Activated CD4-positive, alpha-beta T cell treated with anti-CD3 and anti-CD28 coated beads for 48 hours (primary cell): ENCODE measurements around the gene ABCC9.
"Not testable (repeated sequence)": the region's sequence is repeated elsewhere in the genome, so short reads cannot be mapped to it uniquely, and the experiment has no call there.

Experiments
- DNase-seq: peaks from one replicate; pipeline ENCODE4 v3.0.0-alpha.2; 2020

The ABCC9 gene

DNA sequence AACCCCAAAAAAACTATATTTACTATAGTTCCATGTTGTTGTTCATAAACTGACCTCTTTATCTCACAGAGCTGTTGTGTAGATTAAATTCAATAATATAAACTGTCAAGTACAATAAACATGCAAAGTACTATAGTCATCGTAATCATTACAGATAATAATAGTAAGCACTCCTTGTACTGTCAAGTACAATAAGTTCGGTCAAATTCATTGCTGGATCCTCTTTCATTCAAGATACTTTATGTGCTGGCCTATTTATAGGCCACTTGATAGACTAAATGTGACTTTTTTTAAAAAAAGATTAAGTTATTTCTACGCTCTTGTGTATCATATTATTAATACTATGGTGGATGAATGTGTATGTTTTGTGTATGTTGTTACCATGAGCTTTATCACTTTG is 127.5 kb downstream of the ABCC9 start:
- no peak for DNase-seq

DNA sequence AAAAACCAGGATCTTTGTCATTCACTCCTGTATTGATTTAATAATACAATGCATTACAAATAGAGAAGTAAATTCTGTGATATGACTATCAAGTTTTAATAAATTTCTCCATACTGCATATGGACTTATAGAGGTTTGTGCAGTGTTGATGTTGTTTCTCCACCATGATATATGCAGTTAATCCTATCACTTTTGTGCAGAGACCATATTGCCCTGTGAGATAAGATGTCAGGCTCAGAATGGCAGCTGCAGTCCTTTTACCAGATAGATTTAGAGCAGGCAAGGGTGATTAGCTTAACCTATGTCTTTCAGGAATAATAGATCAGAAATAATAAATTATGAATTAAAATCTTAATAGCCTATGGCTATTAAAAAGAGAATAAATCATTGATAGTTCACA is 128.1 kb downstream of the ABCC9 start:
- DNase-seq: no peak

DNA sequence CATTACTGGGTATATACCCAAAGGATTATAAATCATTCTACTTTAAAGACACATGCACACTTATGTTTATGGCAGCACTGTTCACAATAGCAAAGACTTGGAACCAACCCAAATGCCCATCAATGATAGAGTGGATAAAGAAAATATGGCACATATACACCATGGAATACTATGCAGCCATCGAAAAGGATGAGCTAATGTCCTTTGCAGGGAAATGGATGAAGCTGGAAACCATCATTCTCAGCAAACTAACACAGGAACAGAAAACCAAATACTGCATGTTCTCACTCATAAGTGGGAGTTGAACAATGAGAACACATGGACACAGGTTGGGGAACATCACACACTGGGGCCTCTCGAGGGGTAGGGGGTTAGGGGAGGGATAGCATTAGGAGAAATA is 128.9 kb downstream of the ABCC9 start:
- not testable (repeated sequence) for DNase-seq

DNA sequence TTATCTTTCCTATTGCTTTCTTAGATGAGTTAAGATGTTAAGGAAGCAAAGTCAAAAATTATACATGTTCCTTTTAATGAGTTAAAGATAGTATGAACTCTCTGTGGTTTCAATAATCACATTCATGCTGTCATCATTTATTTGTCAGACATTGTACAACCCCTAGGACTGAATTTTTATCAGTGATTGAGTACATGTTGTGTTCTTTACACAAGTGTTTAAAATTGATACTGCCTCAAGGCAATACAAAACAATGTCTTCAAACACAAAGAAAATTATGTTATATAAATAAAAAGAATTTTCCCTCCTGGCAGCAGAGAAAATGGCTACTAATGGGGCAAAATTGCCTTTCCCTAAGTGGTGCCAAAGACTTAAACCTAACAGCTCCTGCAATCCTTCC is 132.1 kb downstream of the ABCC9 start:
- DNase-seq: no peak

DNA sequence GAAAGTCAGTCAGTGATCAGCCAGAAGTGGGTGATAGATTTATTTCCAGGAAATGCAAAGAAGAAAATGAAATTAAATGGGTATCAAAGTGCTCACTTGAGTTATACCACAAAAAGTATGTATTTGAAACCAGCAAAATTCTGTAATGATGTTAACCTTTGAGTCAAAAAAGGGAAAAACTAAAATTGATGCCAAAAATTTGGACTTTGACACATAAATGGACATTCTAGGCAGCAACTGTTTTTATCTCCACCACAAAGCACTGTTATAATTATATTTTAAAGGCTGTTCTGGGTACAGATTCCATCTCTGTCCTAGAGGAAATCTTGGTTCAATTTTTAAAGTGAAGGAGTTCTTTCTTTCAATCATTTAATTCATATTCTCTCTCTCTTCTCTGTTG is 135.0 kb downstream of the ABCC9 start:
- no peak for DNase-seq

DNA sequence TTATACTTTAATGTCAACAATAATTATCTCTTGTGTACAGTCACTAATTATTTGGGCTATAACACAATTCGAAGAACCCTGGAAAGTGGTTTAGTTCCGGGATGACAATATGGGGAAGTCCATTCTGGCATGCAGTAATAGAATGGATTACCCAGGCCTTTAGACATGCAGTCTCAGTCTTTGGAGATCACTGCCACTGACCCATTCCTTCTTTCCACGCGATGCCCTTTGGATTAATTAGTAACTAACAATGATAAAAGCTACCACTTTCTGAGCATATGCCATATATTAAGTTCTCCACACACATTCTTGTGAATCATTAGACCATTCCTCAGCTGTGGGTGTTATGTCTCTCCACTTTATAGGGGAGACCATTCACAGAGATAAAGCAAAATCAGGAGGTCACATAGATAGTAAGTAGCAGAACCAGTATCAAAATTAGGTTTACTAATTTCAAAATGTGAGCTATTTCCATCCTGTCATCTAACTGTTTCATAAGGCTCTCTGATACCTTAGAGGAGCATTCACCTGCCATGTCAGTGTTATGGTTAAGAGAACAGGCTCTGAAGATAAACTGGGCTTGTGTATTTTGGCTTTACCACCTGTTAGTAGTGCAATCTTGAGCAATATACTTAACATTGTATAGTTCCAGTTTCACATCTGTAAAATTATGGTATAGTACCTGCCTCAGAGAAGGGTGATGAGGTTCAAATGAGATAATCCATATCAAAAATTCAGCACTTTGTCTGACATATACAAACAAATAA is 139.5 kb downstream of the ABCC9 start:
- DNase-seq: no peak

DNA sequence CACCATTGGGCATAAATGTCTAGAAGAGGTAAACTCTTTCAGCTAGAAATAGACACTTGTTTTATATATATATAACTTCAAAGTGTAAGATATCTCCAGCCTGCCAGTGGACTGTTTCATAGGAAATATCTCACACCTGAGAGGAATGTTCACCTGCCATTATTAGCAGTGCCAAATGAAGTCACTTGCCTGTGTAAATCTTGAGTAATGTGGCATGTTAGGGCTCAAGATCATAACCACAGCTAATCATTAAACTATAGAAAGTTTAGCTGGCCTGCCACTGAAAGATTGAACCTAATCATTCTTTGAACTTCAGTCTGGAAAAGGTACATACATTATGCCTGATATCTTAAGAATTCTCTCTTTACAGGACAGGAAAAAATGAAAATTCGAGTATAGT is 141.2 kb downstream of the ABCC9 start:
- DNase-seq: no peak

DNA sequence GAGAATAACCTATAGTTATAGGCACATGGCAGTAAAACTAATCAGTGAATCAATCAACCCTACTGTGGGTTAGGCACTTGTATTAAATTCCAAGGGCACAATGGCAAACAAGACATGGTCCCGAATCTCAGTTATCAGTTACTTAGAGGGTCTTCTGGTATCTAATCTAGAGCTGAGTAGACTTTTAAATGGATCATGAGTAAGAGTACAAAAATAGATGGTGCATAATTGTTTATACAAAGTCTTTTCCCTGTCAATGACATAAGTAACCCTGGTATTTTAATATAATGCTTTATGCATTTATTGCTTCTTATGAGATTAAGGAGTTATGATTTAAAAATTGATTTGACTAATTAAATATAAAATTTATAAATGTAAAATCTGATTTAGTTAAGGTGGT is 143.7 kb downstream of the ABCC9 start:
- DNase-seq: no peak

DNA sequence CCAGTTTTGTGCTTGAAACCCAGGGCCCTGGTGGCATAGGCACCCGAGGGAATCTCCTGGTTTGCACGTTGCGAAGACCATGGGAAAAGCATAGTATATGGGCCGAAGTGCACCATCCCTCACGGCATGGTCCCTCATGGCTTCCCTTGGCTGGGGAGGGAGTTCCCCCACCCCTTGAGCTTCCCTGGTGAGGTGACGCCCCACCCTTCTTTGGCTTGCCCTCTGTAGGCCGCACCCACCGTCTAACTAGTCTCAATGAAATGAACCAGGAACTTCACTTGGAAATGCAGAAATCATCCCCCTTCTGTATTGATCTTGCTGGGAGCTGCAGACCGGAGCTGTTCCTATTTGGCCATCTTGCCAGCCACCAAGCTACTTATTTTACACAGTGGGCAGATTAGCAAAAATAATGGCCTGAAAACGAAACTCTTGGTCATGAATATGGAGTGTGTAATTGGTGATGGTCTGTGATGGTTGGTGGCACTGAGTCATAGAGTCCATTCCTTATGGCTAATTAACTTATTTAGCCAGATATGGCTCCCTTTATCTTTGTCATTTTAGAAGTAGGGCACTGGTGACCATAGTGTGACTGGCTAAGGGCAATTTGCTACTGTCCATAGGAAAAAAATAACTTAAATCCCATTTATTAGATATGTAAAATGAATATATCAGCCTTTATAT is 145.4 kb downstream of the ABCC9 start:
- DNase-seq: no peak

DNA sequence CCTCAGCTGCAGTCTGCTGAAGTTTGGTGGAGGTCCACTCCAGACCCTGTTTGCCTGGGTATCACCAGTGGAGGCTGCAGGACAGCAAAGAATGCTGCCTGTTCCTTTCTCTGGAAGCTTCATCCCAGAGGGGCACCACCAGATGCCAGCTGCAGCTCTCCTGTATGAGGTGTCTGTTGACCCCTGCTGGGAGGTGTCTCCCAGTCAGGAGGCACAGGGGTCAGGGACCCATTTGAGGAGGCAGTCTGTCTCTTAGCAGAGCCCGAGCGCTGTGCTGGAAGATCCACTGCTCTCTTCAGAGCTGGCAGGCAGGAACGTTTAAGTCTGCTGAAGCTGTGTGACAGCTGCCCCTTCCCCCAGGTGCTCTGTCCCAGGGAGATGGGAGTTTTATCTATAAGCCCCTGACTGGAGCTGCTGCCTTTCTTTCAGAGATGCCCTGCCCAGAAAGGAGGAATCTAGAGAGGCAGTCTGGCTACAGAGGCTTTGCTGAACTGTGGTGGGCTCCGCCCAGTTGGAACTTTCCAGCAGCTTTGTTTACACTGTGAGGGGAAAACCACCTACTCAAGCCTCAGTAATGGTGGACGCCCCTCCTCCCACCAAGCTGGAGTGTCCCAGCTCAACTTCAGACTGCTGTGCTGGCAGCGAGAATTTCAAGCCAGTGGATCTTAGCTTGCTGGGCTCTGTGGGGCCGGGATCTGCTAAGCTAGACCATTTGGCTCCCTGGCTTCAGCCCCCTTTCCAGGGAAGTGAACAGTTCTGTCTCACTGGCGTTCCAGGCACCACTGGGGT is 146.2 kb downstream of the ABCC9 start:
- not testable (repeated sequence) for DNase-seq

DNA sequence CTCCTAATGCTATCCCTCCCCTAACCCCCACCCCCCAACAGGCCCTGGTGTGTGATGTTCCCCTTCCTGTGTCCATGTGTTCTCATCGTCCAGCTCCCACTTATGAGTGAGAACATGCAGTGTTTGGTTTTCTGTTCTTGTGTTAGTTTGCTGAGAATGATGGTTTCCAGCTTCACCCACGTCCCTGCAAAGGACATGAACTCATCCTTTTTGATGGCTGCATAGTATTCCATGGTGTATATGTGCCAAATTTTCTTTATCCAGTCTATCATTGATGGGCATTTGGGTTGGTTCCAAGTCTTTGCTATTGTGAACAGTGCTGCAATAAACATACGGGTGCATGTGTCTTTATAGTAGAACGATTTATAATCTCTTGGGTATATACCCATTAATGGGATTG is 151.5 kb downstream of the ABCC9 start:
- DNase-seq: not testable (repeated sequence)

DNA sequence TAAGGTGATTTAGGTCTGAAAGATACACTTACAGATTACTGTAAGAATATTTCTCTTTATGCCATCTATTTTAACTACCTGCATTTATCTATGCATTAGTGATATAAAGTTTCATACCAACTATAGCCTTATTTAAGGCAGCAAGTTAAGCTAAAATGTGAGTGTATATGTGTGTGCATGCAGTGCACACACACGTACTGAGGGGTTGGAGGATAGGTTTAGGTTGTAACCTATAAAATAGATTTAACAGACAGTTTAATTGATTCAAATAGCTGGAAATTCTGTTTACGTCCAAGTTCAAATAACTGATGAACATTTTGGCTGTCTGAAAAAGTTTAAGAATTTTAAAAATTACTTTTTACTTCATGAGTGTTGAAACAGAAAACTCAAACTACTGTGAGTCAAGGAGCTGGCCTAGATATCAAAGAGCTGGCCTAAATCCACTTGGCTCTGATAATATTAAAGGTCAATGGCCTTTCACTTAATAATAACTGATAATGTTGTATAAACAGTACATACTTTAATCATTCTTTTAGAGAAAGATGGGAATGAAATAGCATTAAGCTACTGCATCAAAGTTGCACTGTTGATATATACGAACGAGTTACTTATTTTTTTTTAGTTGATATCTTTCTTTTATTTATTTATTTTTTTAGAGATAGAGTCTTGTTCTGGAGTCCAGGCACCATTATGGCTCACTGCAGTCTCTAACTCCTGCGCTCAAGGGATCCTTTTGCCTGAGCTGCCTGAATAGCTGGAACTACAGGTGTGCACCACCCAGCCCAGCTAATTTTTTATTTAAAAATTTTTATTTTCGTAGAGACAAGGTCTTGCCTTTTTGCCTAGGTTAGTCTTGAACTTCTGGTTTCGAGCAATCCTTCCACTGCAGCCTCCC is 152.9 kb downstream of the ABCC9 start:
- DNase-seq: no peak

DNA sequence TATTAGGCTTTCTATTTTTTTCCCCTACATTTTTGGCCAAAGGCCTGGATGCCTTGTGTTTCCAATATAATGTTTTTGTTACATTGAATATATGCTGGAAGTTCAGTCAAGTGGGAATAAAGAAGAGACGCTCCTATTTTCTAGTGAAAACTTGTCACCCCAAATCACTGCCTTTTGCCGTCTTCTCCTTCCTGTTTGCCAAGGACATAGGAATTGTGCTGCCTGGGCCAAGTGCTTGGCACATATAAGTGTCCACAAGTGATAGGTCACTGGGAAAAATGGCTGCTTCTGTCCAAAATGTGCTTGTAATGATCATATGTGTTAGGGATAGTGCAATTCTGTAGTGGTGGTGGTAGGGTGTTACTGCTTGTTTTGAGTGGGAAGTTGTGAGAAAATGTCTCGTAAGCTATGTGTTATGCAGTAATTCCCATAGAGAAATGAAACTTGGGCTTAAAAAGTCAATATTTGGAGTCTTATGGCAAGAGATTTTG is 155.1 kb downstream of the ABCC9 start:
- no peak for DNase-seq

DNA sequence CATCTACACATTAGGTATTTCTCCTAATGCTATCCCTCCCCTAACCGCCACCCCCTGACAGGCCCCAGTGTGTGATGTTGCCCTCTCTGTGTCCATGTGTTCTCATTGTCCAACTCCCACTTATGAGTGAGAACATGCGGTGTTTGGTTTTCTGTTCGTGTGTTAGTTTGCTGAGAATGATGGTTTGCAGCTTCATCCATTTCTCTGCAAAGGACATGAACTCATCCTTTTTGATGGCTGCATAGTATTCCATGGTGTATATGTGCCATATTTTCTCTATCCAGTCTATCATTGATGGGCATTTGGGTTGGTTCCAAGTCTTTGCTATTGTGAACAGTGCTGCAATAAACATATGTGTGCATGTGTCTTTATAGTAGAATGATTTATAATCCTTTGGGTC is 158.5 kb downstream of the ABCC9 start:
- not testable (repeated sequence) for DNase-seq

DNA sequence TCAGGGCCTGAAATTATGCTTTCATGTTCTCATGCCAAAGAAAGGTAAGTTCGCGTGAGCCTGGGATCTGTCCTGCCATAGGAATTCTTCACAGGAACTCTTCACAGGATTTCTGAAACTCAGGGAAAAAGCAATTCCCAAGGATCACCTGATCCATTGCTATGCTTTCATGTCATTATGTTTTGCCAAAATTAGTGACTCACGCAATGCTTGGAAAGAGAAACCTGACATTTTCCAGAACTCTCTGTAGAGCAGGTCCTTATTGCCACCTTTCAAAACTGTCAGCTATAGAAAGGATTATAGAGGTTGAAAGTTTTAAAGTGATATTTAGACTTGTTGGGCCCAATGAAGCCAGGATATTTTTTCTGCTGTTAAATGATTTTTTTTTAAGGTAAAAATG is 160.4 kb downstream of the ABCC9 start:
- no peak for DNase-seq

DNA sequence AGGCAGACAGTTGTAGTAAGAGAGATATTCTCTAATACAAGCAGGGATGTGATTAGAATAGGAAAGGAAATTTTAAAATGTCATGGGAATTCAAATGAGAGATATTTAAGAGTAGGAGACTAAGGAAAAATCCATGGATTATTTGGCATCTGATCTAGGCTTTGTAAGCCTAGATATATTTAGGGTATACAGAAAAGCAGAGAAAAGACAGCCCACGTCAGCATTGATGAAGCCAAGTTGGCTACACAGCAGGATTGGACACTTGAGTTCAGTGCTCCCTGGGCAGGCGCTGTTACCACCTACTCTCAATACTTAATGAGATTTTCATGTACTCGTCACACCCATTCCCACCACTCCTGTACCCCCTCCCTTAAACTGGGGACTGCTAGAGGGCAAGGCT is 165.1 kb downstream of the ABCC9 start:
- no peak for DNase-seq

DNA sequence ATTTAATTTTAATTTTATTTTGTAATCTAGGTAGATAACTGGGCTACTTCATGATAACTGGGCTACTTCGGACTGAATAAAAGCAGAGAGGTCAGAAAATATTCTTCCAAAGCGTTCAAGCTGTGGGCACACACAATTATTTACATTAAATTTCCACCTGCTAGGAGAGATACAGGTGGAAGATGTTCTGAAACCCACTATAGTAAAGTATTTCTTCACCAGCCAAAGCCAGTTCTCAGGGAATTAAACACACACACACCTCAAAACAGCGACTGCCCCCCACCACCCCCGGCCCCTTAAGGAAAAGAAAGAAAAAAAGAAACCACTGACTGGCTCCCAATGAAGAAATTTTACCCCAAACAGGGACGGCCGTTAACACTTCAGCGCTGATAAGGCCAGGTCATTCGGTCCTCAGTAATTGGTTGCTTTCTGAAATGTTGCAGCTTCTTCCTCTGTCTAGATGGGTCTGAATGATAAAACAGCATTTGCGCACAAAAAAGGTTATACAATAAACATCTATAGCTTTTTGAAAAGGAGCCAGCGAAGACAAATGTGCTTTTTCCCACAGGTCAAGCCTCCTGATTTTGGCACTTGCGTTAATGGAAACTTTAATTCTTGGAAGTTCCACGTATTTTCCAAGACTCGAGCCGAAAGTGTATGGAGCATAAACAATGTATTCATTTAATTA is 165.9 kb downstream of the ABCC9 start:
- no peak for DNase-seq

DNA sequence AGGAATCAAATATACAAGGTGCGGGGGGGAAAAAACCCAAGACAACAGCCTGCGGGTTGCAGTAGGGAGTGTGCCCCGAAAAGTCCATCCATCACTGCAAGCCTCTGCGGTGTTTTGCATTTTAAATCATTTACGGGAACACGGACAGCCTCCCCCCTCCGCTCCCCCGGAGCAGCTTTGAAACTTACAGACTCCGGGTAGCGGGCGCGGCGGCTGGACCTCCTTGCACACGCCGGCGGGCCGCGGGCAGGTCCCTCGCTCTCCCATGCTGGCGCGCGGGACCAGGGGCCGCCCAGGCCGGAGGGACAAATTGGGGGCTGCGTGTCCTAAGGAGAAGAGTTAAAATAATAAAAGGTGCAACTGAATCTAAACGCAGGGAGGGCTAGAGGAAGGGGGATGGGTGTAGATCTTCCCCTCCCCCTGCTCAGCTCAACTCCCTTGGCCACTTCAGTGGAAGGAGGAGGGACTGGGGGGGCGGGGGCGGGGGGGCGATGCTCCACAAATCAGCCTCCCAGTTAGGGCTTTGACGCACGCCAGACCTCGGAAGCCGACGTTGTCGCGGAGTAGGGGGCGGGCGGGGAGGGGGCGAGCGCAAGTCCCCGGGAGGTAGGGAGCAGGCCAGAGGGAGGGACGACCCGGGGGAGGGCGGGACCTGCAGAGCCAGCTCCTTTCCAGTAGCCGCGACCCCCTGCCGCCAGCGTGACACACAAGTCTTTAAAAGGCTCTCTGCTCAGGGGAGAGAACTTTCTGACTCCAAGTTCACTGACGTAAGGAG is 166.7 kb downstream of the ABCC9 start, which contains the start of gene KCNJ8:
Gene KCNJ8, minus strand, starts transcription at position 349 of the 775 bp plus-strand sequence. CDS start 1,090 bp downstream, outside the sequence.
- DNase-seq: peak; percentile 7

DNA sequence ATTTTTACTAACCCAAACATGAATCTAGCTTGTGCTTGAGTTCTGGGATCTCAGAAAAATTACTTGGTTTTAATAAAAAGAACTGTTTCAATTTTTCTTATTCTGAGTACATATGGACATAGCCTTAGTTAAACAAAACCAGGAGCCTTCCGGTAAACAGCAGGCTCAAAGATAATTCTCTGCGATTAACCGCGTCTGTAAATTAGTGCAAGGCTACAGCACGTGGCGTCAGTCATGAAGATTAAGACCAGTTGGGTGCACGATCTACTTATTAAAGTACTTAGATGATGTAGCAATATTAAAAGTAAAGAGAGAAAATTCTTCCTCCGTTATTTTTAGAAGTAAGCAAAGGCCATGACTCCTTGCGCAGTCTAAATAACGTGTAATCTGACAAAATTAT is 167.4 kb downstream of the ABCC9 start:
- no peak for DNase-seq

DNA sequence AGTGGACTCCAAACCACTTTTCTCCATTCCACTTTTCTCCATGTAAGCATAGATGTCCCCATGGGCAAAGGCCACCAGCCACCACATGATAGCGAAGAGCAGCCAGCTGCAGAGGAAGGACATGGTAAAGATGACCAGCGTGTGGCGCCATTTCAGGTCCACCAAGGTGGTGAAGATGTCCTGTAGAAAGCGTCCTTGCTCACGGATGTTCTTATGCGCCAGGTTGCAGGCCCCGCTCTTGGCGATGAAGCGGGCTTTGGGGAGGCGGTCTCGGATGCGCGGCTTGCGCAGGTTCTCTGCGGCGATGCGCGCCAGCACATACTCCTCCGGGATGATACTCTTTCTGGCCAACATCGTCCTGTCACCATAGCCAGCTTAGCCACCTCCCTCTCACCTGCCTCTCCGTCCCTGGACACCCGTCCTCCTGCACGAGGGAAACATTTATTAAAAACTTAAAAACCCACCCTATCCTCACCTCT is 167.9 kb downstream of the ABCC9 start:
- peak; percentile 25 for DNase-seq

DNA sequence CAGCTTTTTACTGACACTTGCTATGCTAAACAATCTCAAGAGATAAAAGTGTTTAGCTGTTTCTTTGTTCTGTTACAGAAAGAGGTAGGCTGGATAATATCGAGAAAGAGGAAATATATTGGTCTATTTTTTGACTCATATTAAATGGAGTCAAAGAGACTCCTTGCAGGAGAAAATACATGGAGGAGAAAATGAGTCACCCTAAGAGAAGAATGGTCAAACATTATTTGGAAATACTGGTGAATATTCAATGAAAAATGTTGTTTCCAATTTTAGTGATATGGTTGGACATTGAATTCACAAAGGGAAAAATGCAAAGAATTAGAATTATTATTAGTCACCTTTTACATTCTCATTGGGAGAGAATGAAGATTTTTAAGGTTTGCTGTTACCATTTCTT is 169.9 kb downstream of the ABCC9 start:
- DNase-seq: no peak
